BE2C (cell line): Measurements from ENCODE around the gene SYT1.

Experiments
- DNase-seq: peaks from one replicate; pipeline ENCODE4 v3.0.0-alpha.2; 2020
- H3K27me3 ChIP-seq: fragments of 250-450 bp; sonication (Bioruptor Pico); 2 replicates; pipeline ENCODE4 v1.5.1; 2020; ENCODE audit warnings: mild to moderate bottlenecking
- H3K36me3 ChIP-seq: fragments of 250-450 bp; sonication (Bioruptor Pico); 2 replicates; pipeline ENCODE4 v1.5.1; 2020; ENCODE audit warnings: mild to moderate bottlenecking
- H3K4me1 ChIP-seq: fragments of 250-450 bp; sonication (Bioruptor Pico); 2 replicates; pipeline ENCODE4 v1.5.1; 2020
- H3K4me3 ChIP-seq: 2 replicates; pipeline ENCODE4 v1.5.1; 2011; ENCODE audit warnings: low read depth, low read length
- H3K9me3 ChIP-seq: fragments of 250-450 bp; sonication (Bioruptor Pico); 2 replicates; pipeline ENCODE4 v1.5.1; 2020
- TF ChIP-seq, protein P1 (sequence below): IDR thresholded peaks from 2 replicates; pipeline ENCODE4 v1.5.1; 2012; ENCODE audit warnings: mild to moderate bottlenecking, low read depth, low read length

The SYT1 gene

DNA sequence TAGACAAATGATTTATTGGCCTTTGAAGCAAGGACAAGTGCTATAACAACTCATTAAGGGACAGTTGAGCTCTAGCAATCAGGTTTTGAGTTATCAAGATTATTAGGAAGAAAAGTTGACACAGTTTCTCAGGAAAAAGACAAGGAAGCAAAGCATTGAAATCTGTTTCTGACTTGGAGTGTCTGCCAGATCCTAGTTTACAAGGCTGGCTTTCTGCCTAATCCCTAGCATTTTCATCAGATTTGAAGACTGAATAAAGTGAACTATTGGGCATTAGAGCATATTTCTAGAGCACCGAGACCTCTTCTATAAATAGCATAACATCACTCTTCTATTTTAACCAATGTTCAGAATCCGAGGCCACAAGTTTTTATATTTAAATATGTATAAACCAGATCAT lies 7.0 kb downstream of the SYT1 start:
- Histone ChIP-seq H3K4me1 (peaks cover 22% of the 10 kb centered on the region), H3K4me3 (0 out of 2 replicates have a peak overlapping the region, but pooled peaks have one; percentile 7), H3K9me3 (no peaks in the 10 kb centered on the region), H3K36me3 (peaks cover 54% of the 10 kb centered on the region), H3K27me3 (no peaks in the 10 kb centered on the region)
- no peak for DNase-seq
- TF ChIP-seq, protein P1, sequence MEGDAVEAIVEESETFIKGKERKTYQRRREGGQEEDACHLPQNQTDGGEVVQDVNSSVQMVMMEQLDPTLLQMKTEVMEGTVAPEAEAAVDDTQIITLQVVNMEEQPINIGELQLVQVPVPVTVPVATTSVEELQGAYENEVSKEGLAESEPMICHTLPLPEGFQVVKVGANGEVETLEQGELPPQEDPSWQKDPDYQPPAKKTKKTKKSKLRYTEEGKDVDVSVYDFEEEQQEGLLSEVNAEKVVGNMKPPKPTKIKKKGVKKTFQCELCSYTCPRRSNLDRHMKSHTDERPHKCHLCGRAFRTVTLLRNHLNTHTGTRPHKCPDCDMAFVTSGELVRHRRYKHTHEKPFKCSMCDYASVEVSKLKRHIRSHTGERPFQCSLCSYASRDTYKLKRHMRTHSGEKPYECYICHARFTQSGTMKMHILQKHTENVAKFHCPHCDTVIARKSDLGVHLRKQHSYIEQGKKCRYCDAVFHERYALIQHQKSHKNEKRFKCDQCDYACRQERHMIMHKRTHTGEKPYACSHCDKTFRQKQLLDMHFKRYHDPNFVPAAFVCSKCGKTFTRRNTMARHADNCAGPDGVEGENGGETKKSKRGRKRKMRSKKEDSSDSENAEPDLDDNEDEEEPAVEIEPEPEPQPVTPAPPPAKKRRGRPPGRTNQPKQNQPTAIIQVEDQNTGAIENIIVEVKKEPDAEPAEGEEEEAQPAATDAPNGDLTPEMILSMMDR, result no peak

DNA sequence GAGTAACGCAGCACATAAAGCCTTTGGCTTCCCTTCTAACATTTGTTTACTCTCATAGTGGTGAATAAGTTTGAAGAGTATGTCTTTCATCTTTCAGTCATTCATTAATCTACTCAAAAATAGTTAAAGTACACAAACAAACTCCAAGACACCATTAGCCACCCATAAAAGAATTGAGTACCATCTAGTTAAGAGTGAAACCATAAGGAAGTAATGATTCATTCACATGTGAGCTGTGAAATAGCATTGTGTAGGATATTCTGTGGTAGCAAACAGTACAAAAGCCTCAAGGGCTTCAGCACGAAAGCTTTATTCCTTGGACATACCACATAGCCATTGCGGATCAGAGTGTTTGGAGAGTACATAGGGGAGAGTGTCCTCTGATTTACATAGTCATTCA lies 13.9 kb downstream of the SYT1 start:
- peaks cover 70% of the 10 kb centered on the region for H3K36me3 ChIP-seq
- H3K9me3 ChIP-seq, result no peaks in the 10 kb centered on the region
- TF ChIP-seq, protein P1, result no peak
- no peaks in the 10 kb centered on the region for H3K27me3 ChIP-seq
- no peak for DNase-seq
- H3K4me1 ChIP-seq, result peaks cover 35% of the 10 kb centered on the region
- H3K4me3 ChIP-seq, result no peak overlapping the region

DNA sequence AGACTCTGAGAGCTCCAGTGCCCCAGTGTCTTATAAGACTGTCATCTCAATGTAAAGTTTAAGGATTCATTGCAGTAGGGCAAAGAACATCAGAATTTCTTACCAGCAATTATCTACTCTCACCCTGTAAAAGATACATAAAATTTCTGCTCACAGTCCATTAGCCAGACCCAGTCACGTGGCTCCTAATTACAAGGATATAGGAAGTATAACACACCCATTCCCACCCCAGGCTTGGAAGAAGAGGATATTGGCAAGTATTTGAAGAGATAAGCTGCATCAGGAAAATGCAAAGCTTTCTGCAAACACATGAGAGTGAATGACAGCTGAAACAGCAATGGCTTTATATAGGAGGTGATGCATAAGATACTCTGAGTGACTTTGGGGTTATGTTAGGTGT lies 14.3 kb downstream of the SYT1 start:
- H3K27me3 ChIP-seq, result no peaks in the 10 kb centered on the region
- DNase-seq, result no peak
- H3K4me1 ChIP-seq, result peaks cover 33% of the 10 kb centered on the region
- peaks cover 66% of the 10 kb centered on the region for H3K36me3 ChIP-seq
- no peaks in the 10 kb centered on the region for H3K9me3 ChIP-seq
- no peak overlapping the region for H3K4me3 ChIP-seq
- TF ChIP-seq, protein P1, result no peak

DNA sequence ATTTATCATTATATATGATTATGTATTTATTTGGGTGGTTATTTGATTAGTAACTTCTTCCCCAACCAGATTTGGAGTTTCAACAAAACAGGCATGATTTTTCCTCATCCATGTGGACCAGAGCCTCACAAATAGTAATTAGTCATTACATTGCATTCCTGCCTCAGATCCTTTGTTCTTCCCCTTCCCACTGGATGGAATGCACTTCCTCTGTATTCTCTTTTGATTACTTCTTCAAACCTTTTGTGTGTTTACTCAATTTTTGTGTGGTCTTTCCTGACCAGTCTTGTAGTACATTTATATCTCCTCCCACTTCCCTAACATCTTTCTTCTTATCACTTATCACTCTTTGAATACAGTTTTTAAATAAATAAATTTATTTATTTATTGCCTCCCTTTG lies 15.5 kb downstream of the SYT1 start:
- peaks cover 32% of the 10 kb centered on the region for H3K4me1 ChIP-seq
- no peaks in the 10 kb centered on the region for H3K27me3 ChIP-seq
- no peak for DNase-seq
- TF ChIP-seq, protein P1, result no peak
- no peak overlapping the region for H3K4me3 ChIP-seq
- peaks cover 54% of the 10 kb centered on the region for H3K36me3 ChIP-seq
- no peaks in the 10 kb centered on the region for H3K9me3 ChIP-seq

DNA sequence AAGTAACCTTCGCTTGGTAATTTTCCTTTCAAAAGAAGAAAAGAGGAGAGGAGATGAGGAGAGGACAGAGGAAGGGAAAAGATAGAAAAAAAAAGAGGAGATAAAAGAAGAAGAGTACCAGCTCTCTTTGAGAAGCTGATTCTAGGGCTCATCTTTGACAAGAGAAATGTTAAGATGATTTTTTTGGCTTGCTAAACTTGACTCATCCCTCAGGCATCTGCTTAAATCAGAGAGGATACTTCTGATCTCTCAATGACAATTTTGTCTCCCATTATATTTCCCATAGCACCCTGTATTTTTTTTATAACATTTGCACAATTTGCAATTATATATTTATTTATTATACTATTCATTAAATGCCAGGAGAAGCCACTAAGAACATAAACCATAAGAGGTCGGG lies 17.1 kb downstream of the SYT1 start:
- TF ChIP-seq, protein P1, result no peak
- Histone ChIP-seq H3K36me3 (peaks cover 50% of the 10 kb centered on the region), H3K4me1 (peaks cover 46% of the 10 kb centered on the region), H3K4me3 (no peak overlapping the region), H3K9me3 (no peaks in the 10 kb centered on the region), H3K27me3 (no peaks in the 10 kb centered on the region)
- no peak for DNase-seq

DNA sequence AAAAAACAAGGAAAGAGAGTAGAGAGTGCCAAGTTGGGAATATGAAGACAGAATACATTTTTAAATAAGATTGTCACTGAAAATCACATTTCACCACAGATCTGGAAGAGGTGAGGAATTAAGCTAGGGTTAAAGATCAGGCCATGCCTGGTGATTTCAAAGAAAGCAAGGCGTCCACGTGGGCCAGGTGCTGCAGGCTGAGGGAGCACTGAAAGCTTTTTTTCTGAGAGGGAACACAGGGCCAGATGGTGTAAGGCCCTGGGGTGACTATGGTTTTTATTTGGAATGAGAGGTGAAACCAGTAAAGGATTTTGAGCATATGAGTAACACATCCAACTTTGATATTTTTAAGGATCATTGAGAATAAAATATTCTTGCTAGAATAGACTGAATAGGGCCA lies 20.9 kb downstream of the SYT1 start:
- peaks cover 62% of the 10 kb centered on the region for H3K4me1 ChIP-seq
- H3K36me3 ChIP-seq, result peaks cover 24% of the 10 kb centered on the region
- H3K9me3 ChIP-seq, result no peaks in the 10 kb centered on the region
- H3K27me3 ChIP-seq, result no peaks in the 10 kb centered on the region
- no peak overlapping the region for H3K4me3 ChIP-seq
- peak; percentile 62 for DNase-seq
- TF ChIP-seq, protein P1, result no peak
